ENCODE results near the gene ADCY2.

DNA sequence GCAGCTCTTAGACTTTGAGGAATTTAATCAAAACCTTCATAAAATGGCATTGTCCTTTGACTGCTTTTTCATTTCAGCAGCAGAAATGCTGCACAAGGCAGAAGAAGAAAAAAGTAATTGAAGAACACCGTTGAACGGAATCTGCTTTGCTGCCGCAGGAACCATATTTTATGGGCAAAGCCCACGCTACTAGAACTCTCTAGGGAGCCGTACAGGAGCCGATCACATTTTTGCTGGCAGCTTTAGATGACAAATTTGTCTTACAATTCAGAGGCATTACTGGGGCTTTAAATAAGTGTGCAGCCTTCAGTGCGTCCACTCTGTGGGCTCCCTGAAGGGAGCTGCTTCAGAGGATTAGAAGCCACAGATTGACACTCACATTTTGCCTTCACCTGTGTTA, 449.6 kb downstream of the ADCY2 start:
- TF ChIP-seq POLR2AphosphoS5 (IDR thresholded peaks at IDR 0.05; ENCODE audit: low read depth, low read length): no peak
- no peak for TF ChIP-seq POLR2A (IDR thresholded peaks at IDR 0.05; ENCODE audit: low read depth, low read length)

All from GM12892 (cell line).